ENCODE results near the gene NPFFR2. TPM values are rescaled to one million over a fixed set of nuclear protein-coding genes. Genes with fewer than 3 reads are reported as not detected.
"Not testable (repeated sequence)": the region's sequence is repeated elsewhere in the genome, so short reads cannot be mapped to it uniquely, and the experiment has no call there.

The NPFFR2 gene
- total and polyA plus RNA-seq, 8 donors = 0.29 to 0.55 TPM; not detected in 6

DNA sequence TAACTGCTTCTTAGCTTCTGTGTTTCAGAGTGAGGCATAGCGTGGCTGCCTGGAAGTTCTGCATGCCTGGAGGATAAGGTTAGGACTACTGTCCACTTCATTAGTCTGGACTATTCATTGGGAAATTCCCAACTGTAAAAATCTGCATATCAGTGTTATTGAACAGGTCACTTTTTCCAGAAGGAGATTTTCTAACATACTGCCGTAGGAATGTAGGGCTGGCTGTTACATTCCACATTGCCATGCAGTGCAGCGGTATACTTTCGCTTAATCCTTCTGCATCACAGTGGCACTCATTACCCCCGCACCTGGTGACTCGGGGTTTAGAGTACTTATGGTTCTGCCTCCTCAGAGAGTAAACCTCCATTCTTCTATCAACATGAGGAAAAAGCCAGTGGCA is 104.6 kb downstream of the NPFFR2 start:
- WGBS, 5 donors = 88 to 93% (median 90%) methylated on average over 6 of the region's 6 CpGs
- Histone ChIP-seq H3K27me3 (no peaks in the 10 kb centered on the region), H3K27ac (no peak overlapping the region), H3K9me3 (peaks cover 0 to 6% (median 2%) of the 10 kb centered on the region in 4 donors), H3K4me3 (no peak overlapping the region), H3K4me1 (no peaks in the 10 kb centered on the region), H3K36me3 (no peaks in the 10 kb centered on the region)
- no peak for DNase-seq
- intact Hi-C loops (cut with DNase I; ENCODE audit: low total_unique reads) = no loop called here
- TF ChIP-seq, protein P1, sequence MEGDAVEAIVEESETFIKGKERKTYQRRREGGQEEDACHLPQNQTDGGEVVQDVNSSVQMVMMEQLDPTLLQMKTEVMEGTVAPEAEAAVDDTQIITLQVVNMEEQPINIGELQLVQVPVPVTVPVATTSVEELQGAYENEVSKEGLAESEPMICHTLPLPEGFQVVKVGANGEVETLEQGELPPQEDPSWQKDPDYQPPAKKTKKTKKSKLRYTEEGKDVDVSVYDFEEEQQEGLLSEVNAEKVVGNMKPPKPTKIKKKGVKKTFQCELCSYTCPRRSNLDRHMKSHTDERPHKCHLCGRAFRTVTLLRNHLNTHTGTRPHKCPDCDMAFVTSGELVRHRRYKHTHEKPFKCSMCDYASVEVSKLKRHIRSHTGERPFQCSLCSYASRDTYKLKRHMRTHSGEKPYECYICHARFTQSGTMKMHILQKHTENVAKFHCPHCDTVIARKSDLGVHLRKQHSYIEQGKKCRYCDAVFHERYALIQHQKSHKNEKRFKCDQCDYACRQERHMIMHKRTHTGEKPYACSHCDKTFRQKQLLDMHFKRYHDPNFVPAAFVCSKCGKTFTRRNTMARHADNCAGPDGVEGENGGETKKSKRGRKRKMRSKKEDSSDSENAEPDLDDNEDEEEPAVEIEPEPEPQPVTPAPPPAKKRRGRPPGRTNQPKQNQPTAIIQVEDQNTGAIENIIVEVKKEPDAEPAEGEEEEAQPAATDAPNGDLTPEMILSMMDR (IDR thresholded peaks at IDR 0.05) = no peak
- no peak for TF ChIP-seq POLR2A (IDR thresholded peaks at IDR 0.05)
- TF ChIP-seq EP300 (IDR thresholded peaks at IDR 0.05) = no peak
- TF ChIP-seq POLR2AphosphoS5 (IDR thresholded peaks at IDR 0.05) = no peak

DNA sequence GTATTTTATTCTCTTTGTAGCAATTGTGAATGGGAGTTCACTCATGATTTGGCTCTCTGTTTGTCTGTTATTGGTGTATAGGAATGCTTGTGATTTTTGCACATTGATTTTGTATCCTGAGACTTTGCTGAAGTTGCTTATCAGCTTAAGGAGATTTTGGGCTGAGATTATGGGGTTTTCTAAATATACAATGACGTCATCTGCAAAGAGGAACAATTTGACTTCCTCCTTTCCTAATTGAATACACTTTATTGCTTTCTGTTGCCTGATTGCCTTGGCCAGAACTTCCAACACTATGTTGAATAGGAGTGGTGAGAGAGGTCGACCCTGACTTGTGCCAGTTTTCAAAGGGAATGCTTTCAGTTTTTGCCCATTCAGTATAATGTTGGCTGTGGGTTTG is 108.2 kb downstream of the NPFFR2 start:
- intact Hi-C loops (cut with DNase I; ENCODE audit: low total_unique reads); DNase-seq; H3K4me1 ChIP-seq; H3K27ac ChIP-seq; H3K36me3 ChIP-seq; H3K27me3 ChIP-seq; H3K9me3 ChIP-seq; H3K4me3 ChIP-seq: not testable (repeated sequence)
- 42 to 61% (median 50%) methylated on average over 2 of the region's 2 CpGs for WGBS, 5 donors

GRCh38 chr4:72144241-72144640 is 112.4 kb downstream of the NPFFR2 start:
- DNase-seq = no peak
- Histone ChIP-seq H3K36me3 (no peaks in the 10 kb centered on the region), H3K9me3 (peaks cover 0 to 4% (median 4%) of the 10 kb centered on the region in 4 donors), H3K27ac (no peak overlapping the region), H3K27me3 (no peaks in the 10 kb centered on the region), H3K4me1 (no peaks in the 10 kb centered on the region), H3K4me3 (no peak overlapping the region)
- TF ChIP-seq EP300 (IDR thresholded peaks at IDR 0.05) (no peak), POLR2A (IDR thresholded peaks at IDR 0.05) (no peak), POLR2AphosphoS5 (IDR thresholded peaks at IDR 0.05) (no peak)
- WGBS, 5 donors = 48 to 61% (median 57%) methylated on average over 2 of the region's 2 CpGs
- intact Hi-C loops (cut with DNase I; ENCODE audit: low total_unique reads) = no loop called here

DNA sequence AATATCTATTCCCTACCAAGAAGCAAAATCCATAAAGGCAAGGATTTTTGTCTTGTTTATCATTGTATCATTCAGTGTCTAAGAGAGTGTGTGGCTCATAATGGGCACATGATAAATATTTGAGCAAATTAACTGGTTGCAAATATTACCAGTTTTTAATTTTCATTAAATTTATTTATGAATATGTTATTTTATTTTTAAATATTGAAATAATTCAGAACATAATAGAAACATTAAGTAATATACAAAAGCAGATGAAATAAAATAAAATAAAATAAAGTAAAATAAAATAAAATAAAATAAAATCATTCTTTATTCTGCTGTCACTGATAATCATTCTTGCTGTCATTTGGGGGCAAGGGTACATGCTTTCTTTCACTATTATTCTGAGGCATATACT is 120.9 kb downstream of the NPFFR2 start:
- no peak for TF ChIP-seq EP300 (IDR thresholded peaks at IDR 0.05)
- no peak for TF ChIP-seq POLR2AphosphoS5 (IDR thresholded peaks at IDR 0.05)
- TF ChIP-seq, protein P1 (IDR thresholded peaks at IDR 0.05) = no peak
- Histone ChIP-seq H3K36me3 (no peaks in the 10 kb centered on the region), H3K9me3 (peaks cover 0 to 4% (median 2%) of the 10 kb centered on the region in 4 donors), H3K4me1 (no peaks in the 10 kb centered on the region), H3K4me3 (no peak overlapping the region), H3K27me3 (no peaks in the 10 kb centered on the region), H3K27ac (no peak overlapping the region)
- intact Hi-C loops (cut with DNase I; ENCODE audit: low total_unique reads) = no loop called here
- DNase-seq = no peak

DNA sequence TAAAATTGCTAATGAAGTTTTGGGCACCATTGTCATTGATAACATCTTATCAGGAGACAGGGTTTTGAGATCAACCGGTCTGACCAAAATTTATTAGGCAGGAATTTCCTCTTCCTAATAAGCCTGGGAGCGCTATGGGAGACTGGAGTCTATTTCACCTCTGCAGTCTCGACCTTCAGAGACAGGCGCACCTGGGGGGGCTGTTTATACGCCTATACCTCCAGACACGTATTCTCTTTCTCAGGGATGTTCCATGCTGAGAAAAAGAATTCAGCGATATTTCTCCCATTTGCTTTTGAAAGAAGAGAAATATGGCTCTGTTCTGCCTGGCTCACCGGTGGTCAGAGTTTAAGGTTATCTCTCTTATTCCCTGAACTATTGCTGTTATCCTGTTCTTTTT is 121.8 kb downstream of the NPFFR2 start:
- H3K4me1 ChIP-seq; intact Hi-C loops (cut with DNase I; ENCODE audit: low total_unique reads); H3K27ac ChIP-seq; H3K4me3 ChIP-seq; H3K9me3 ChIP-seq; H3K36me3 ChIP-seq; H3K27me3 ChIP-seq; DNase-seq: not testable (repeated sequence)
- WGBS, 5 donors = 48 to 62% (median 54%) methylated on average over 7 to 8 of the region's 8 CpGs

GRCh38 chr4:72169285-72169684 is 137.5 kb downstream of the NPFFR2 start:
- H3K9me3 ChIP-seq; DNase-seq; H3K36me3 ChIP-seq; H3K27ac ChIP-seq; H3K27me3 ChIP-seq; H3K4me3 ChIP-seq; intact Hi-C loops (cut with DNase I; ENCODE audit: low total_unique reads); H3K4me1 ChIP-seq: not testable (repeated sequence)
- WGBS, 5 donors = 81 to 94% (median 84%) methylated on average over 9 to 14 of the region's 14 CpGs

DNA sequence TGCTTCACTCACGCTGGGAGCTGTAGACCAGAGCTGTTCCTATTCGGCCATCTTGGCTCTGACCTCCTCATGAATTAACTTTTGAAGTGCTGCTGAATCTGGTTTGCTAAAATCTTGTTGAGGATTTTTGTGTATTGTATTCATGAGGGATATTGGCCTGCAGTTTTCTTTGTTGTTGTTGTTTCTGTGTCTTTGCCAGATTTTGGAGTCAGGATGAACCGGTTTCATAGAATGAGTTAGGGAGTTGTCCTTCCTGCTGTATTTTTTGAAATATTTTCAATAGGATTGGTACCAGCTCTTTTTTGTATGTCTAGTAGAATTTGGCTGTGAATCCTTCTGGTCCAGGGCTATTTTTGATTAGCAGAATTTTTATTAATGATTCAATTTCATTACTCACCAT is 138.1 kb downstream of the NPFFR2 start:
- 84 to 92% (median 90%) methylated on average over 2 to 3 of the region's 3 CpGs for WGBS, 5 donors
- peaks cover 0 to 8% (median 0%) of the 10 kb centered on the region in 4 donors for H3K9me3 ChIP-seq
- no peak overlapping the region for H3K4me3 ChIP-seq
- H3K27me3 ChIP-seq = no peaks in the 10 kb centered on the region
- TF ChIP-seq, protein P1 (IDR thresholded peaks at IDR 0.05) = no peak
- TF ChIP-seq POLR2A (IDR thresholded peaks at IDR 0.05) = no peak
- no peak overlapping the region for H3K27ac ChIP-seq
- DNase-seq = no peak
- H3K36me3 ChIP-seq = no peaks in the 10 kb centered on the region
- H3K4me1 ChIP-seq = no peaks in the 10 kb centered on the region
- intact Hi-C loops (cut with DNase I; ENCODE audit: low total_unique reads) = no loop called here

Data from stomach (tissue), 9 donors.